WTC11 (cell line): Measurements from ENCODE around the gene EXD3.

Source experiments
- CREB1 ChIP-seq: sonication (generic); formaldehyde crosslinking; IDR thresholded peaks from 2 replicates; pipeline ENCODE4 v1.8.0; 2023; ENCODE audit warnings: mild to moderate bottlenecking, missing genetic modification reagents
- CTCF ChIP-seq: fragments of 200-600 bp; IDR thresholded peaks from 2 replicates; pipeline ENCODE4 v1.8.0; 2022; ENCODE audit warnings: antibody characterized with exemption
- GRHL2 ChIP-seq: fragments of 250-450 bp; sonication (Bioruptor Pico); IDR thresholded peaks from 2 replicates; pipeline ENCODE4 v1.8.0; 2022; ENCODE audit warnings: mild to moderate bottlenecking, moderate library complexity; ENCODE audit not compliant: insufficient replicate concordance, severe bottlenecking
- SP1 ChIP-seq: sonication (generic); formaldehyde crosslinking; conservative IDR thresholded peaks from 2 replicates; pipeline ENCODE4 v1.8.1; 2022; ENCODE audit warnings: missing genetic modification reagents

GRCh38 chr9:137456864-137457405 lies 34.0 kb upstream of the EXD3 start:
- TF ChIP-seq CTCF: no peak
- TF ChIP-seq CREB1 (CRISPR knock-in tag): no peak
- no peak for TF ChIP-seq GRHL2 (CRISPR knock-in tag)
- no peak for TF ChIP-seq SP1 (CRISPR knock-in tag)
